Effector memory CD8-positive, alpha-beta T cell (primary cell): Measurements from ENCODE around the gene ZNF692.

Experiments
- ATAC-seq: fragments of 150-1000 bp; cut with Tn5 transposase; replicated peaks from 2 replicates; pipeline ENCODE4 v1.10.0; 2021; ENCODE audit warnings: mild to moderate bottlenecking, moderate library complexity
- DNase-seq, 3 experiments: peaks; one replicate each; pipeline ENCODE4 v3.0.0; 2021
- H3K27ac Mint-ChIP-seq, 2 donors: one replicate each; pipeline ENCODE4 v1.8.0; 2022; ENCODE audit warnings: mild to moderate bottlenecking in 2 of 2, mixed read lengths in 2 of 2, moderate library complexity in 2 of 2
- H3K27me3 Mint-ChIP-seq, 2 donors: one replicate each; pipeline ENCODE4 v1.8.0; 2022; ENCODE audit warnings: mixed read lengths in 2 of 2
- H3K36me3 Mint-ChIP-seq: one replicate; pipeline ENCODE4 v1.8.0; 2022; ENCODE audit warnings: mild to moderate bottlenecking, moderate library complexity, mixed read lengths; ENCODE audit not compliant: insufficient read depth
- H3K4me1 Mint-ChIP-seq, 2 donors: one replicate each; pipeline ENCODE4 v1.8.0; 2022; ENCODE audit warnings: low read depth in 2 of 2, mixed read lengths in 2 of 2
- H3K4me3 Mint-ChIP-seq, 2 donors: one replicate each; pipeline ENCODE4 v1.8.0; 2022; ENCODE audit warnings: mild to moderate bottlenecking in 2 of 2, mixed read lengths in 2 of 2, moderate library complexity in 2 of 2
- H3K9me3 Mint-ChIP-seq, 2 donors: one replicate each; pipeline ENCODE4 v1.8.0; 2022; ENCODE audit warnings: mixed read lengths in 2 of 2

ZNF692 gene

GRCh38 chr1:248823517-248824001 lies 35.3 kb downstream of the ZNF692 start:
- peaks cover 0 to 6% of the 10 kb centered on the region in 2 donors for H3K9me3 Mint-ChIP-seq
- peak overlapping the region; percentile 87 to 95 for H3K4me3 Mint-ChIP-seq
- peak overlapping the region in 1 of 2 donors; percentile 47 for H3K27ac Mint-ChIP-seq
- DNase-seq (no peak), ATAC-seq (no peak)
- H3K36me3 Mint-ChIP-seq, result peaks cover 34% of the 10 kb centered on the region
- peaks cover 67 to 70% of the 10 kb centered on the region in 2 donors for H3K4me1 Mint-ChIP-seq
- H3K27me3 Mint-ChIP-seq, result no peaks in the 10 kb centered on the region

GRCh38 chr1:248822148-248823032 lies 36.5 kb downstream of the ZNF692 start:
- Mint-ChIP-seq H3K4me3 (peak overlapping the region; percentile 20 to 95), H3K36me3 (peaks cover 34% of the 10 kb centered on the region), H3K27me3 (no peaks in the 10 kb centered on the region)

GRCh38 chr1:248821641-248822040 lies 37.2 kb downstream of the ZNF692 start:
- H3K36me3 Mint-ChIP-seq, result peaks cover 34% of the 10 kb centered on the region
- no peak overlapping the region for H3K4me3 Mint-ChIP-seq
- ATAC-seq, result no peak
- H3K27me3 Mint-ChIP-seq, result no peaks in the 10 kb centered on the region
- no peak overlapping the region for H3K27ac Mint-ChIP-seq
- H3K9me3 Mint-ChIP-seq, result peaks cover 0 to 3% of the 10 kb centered on the region in 2 donors
- no peak for DNase-seq
- peaks cover 71 to 75% of the 10 kb centered on the region in 2 donors for H3K4me1 Mint-ChIP-seq

More at GRCh38 chr1:248822148-248823032, 36.5 kb downstream of the ZNF692 start:
- H3K9me3 Mint-ChIP-seq, result peaks cover 0 to 6% of the 10 kb centered on the region in 2 donors
- peak overlapping the region in 1 of 2 donors; percentile 12 for H3K27ac Mint-ChIP-seq
- no peak for ATAC-seq
- peaks cover 74 to 79% of the 10 kb centered on the region in 2 donors for H3K4me1 Mint-ChIP-seq
- DNase-seq, result no peak

GRCh38 chr1:248821101-248821500 lies 37.8 kb downstream of the ZNF692 start:
- H3K4me1 Mint-ChIP-seq, result peaks cover 70 to 73% of the 10 kb centered on the region in 2 donors
- H3K27ac Mint-ChIP-seq, result peak overlapping the region; percentile 46 to 66
- H3K27me3 Mint-ChIP-seq, result no peaks in the 10 kb centered on the region
- ATAC-seq (no peak), DNase-seq (no peak)
- H3K36me3 Mint-ChIP-seq, result peaks cover 34% of the 10 kb centered on the region
- peak overlapping the region in 1 of 2 donors; percentile 18 for H3K4me3 Mint-ChIP-seq
- H3K9me3 Mint-ChIP-seq, result no peaks in the 10 kb centered on the region

- Mint-ChIP-seq H3K36me3 (peaks cover 33% of the 10 kb centered on the region), H3K27ac (peak overlapping the region; percentile 46 to 66), H3K4me1 (peaks cover 63 to 65% of the 10 kb centered on the region in 2 donors)
Observed at GRCh38 chr1:248820041-248820585, 38.8 kb downstream of the ZNF692 start.

GRCh38 chr1:248818505-248819374 lies 40.1 kb downstream of the ZNF692 start:
- Mint-ChIP-seq H3K9me3 (no peaks in the 10 kb centered on the region), H3K4me3 (peak overlapping the region in 1 of 2 donors; percentile 17), H3K27ac (peak overlapping the region; percentile 80 to 89), H3K36me3 (peaks cover 39% of the 10 kb centered on the region), H3K4me1 (peaks cover 49 to 51% of the 10 kb centered on the region in 2 donors), H3K27me3 (no peaks in the 10 kb centered on the region)
- DNase-seq (no peak), ATAC-seq (peak; percentile 8)

More at GRCh38 chr1:248820041-248820585, 38.8 kb downstream of the ZNF692 start:
- Mint-ChIP-seq H3K9me3 (no peaks in the 10 kb centered on the region), H3K27me3 (no peaks in the 10 kb centered on the region), H3K4me3 (no peak overlapping the region)
- DNase-seq (no peak), ATAC-seq (no peak)

- Mint-ChIP-seq H3K27ac (peak overlapping the region in 1 of 2 donors; percentile 89), H3K9me3 (no peaks in the 10 kb centered on the region), H3K4me3 (no peak overlapping the region), H3K4me1 (peaks cover 35 to 39% of the 10 kb centered on the region in 2 donors), H3K27me3 (no peaks in the 10 kb centered on the region), H3K36me3 (peaks cover 50% of the 10 kb centered on the region)
- DNase-seq (no peak), ATAC-seq (no peak)
Observed at GRCh38 chr1:248817065-248817464, 41.8 kb downstream of the ZNF692 start.

GRCh38 chr1:248816042-248816851 lies 42.6 kb downstream of the ZNF692 start:
- Mint-ChIP-seq H3K27ac (peak overlapping the region in 1 of 2 donors; percentile 89), H3K27me3 (no peaks in the 10 kb centered on the region), H3K4me3 (peak overlapping the region in 1 of 2 donors; percentile 23), H3K4me1 (peaks cover 29 to 31% of the 10 kb centered on the region in 2 donors), H3K36me3 (peaks cover 53% of the 10 kb centered on the region), H3K9me3 (no peaks in the 10 kb centered on the region)
- ATAC-seq (no peak), DNase-seq (no peak)

- Mint-ChIP-seq H3K27me3 (no peaks in the 10 kb centered on the region), H3K4me1 (peaks cover 24 to 25% of the 10 kb centered on the region in 2 donors), H3K27ac (peak overlapping the region in 1 of 2 donors; percentile 38), H3K36me3 (peaks cover 56% of the 10 kb centered on the region), H3K9me3 (no peaks in the 10 kb centered on the region), H3K4me3 (no peak overlapping the region)
- DNase-seq (no peak), ATAC-seq (no peak)
Observed at GRCh38 chr1:248815407-248816034, 43.4 kb downstream of the ZNF692 start.

GRCh38 chr1:248814351-248814750 lies 44.5 kb downstream of the ZNF692 start:
- no peak for DNase-seq
- Mint-ChIP-seq H3K4me3 (no peak overlapping the region), H3K4me1 (peaks cover 17 to 21% of the 10 kb centered on the region in 2 donors), H3K27me3 (no peaks in the 10 kb centered on the region), H3K9me3 (no peaks in the 10 kb centered on the region), H3K36me3 (peaks cover 49% of the 10 kb centered on the region), H3K27ac (peak overlapping the region; percentile 3 to 30)
- ATAC-seq, result no peak

GRCh38 chr1:248813546-248813945 lies 45.3 kb downstream of the ZNF692 start:
- H3K27ac Mint-ChIP-seq, result no peak overlapping the region
- H3K9me3 Mint-ChIP-seq, result no peaks in the 10 kb centered on the region
- ATAC-seq, result no peak
- H3K36me3 Mint-ChIP-seq, result peaks cover 45% of the 10 kb centered on the region
- H3K27me3 Mint-ChIP-seq, result no peaks in the 10 kb centered on the region
- peaks cover 11 to 15% of the 10 kb centered on the region in 2 donors for H3K4me1 Mint-ChIP-seq
- no peak overlapping the region for H3K4me3 Mint-ChIP-seq
- no peak for DNase-seq
